Ovary (tissue), 3 donors: ENCODE results near the gene INTS7.

Source experiments
- POLR2A ChIP-seq: fragments of 450-650 bp; IDR thresholded peaks from one replicate; pipeline ENCODE4 v1.6.1; 2017; ENCODE audit warnings: antibody characterized with exemption, mild to moderate bottlenecking, moderate library complexity
- TF ChIP-seq, protein P1 (sequence below), 3 donors: fragments of 450-650 bp in 2 of 3; fragments of 200-600 bp in 1 of 3; IDR thresholded peaks; one replicate each; pipeline versions ENCODE4 v1.5.1 to v1.8.0; 2016 to 2022; ENCODE audit warnings: antibody characterized with exemption in 3 of 3, mild to moderate bottlenecking in 1 of 3
- donor health status: DM: no; HTN: no; CAD: no.

DNA sequence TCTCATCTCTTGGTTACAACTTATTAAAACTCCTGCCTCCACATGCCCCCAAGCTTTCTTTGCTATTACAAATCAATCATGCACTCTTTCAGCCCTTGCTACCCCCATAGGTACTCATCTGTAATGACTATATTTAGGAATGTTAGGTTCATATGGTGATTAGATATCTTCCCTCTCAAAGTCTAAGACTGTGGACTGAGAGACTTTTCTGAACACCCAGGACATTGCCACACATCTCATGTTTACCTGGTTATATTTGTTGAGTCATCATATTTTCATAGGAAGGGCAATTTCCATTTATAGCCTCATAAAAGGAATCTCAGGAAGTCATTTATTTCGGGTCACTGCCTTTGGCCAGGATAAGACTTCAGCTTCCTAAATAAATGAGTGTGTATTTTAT lies 123.3 kb downstream of the INTS7 start:
- TF ChIP-seq, protein P1, sequence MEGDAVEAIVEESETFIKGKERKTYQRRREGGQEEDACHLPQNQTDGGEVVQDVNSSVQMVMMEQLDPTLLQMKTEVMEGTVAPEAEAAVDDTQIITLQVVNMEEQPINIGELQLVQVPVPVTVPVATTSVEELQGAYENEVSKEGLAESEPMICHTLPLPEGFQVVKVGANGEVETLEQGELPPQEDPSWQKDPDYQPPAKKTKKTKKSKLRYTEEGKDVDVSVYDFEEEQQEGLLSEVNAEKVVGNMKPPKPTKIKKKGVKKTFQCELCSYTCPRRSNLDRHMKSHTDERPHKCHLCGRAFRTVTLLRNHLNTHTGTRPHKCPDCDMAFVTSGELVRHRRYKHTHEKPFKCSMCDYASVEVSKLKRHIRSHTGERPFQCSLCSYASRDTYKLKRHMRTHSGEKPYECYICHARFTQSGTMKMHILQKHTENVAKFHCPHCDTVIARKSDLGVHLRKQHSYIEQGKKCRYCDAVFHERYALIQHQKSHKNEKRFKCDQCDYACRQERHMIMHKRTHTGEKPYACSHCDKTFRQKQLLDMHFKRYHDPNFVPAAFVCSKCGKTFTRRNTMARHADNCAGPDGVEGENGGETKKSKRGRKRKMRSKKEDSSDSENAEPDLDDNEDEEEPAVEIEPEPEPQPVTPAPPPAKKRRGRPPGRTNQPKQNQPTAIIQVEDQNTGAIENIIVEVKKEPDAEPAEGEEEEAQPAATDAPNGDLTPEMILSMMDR (IDR thresholded peaks at IDR 0.05), result no peak
- TF ChIP-seq POLR2A, result no peak
